IMR-90 (cell line): ENCODE measurements around the gene NTM. TPM values are rescaled to one million over a fixed set of nuclear protein-coding genes. Genes with fewer than 3 reads are reported as not detected.

ENCODE experiments used
- ATAC-seq: fragments of 200-7000 bp; cut with Tn5 transposase; 2 replicates; pipeline ENCODE4 v1.9.1; 2020; ENCODE audit warnings: low read depth, mild to moderate bottlenecking, moderate library complexity
- BruUV-seq: library from RNA; stranded (reverse); fragments of 400-500 nt; replicated peaks from 2 replicates; lab custom pipeline; 2021; lab: Mats Ljungman, UMichigan
- CTCF ChIA-PET: fragments of 300-600 bp; formaldehyde crosslinking; extraction: SDS; loops from one replicate; lab custom pipeline; 2021; ENCODE audit warnings: antibody characterized with exemption; lab: Yijun Ruan, JAX
- POLR2A ChIA-PET: fragments of 300-600 bp; sonication (Branson Sonifier 250); formaldehyde crosslinking; loops from one replicate; lab custom pipeline; 2022; ENCODE audit warnings: antibody characterized with exemption; ENCODE audit not compliant: unreplicated experiment; lab: Charles Lee
- DNase-seq: peaks from one replicate; pipeline ENCODE4 v3.0.0; 2013
- H2AFZ ChIP-seq: replicated peaks from 2 replicates; pipeline ENCODE3; 2013; ENCODE audit warnings: low read length, mild to moderate bottlenecking; ENCODE audit not compliant: poor library complexity
- H2AK5ac ChIP-seq: 2 replicates; pipeline ENCODE4 v1.6.1; 2013; ENCODE audit warnings: low read depth, low read length, inconsistent platforms
- H2AK9ac ChIP-seq: replicated peaks from 2 replicates; pipeline ENCODE3; 2013; ENCODE audit warnings: mild to moderate bottlenecking, low read depth, low read length, moderate library complexity; ENCODE audit not compliant: poor library complexity
- H2BK120ac ChIP-seq: 2 replicates; pipeline ENCODE4 v1.6.1; 2013; ENCODE audit warnings: low read depth, low read length, inconsistent platforms
- H2BK15ac ChIP-seq: 3 replicates; pipeline ENCODE4 v1.6.1; 2013; ENCODE audit warnings: low read depth, low read length, inconsistent platforms
- H2BK20ac ChIP-seq: 2 replicates; pipeline ENCODE4 v1.6.1; 2013; ENCODE audit warnings: low read depth, mild to moderate bottlenecking, inconsistent platforms, low read length, moderate library complexity
- H2BK5ac ChIP-seq: 2 replicates; pipeline ENCODE4 v1.6.1; 2013; ENCODE audit warnings: mild to moderate bottlenecking, low read depth, low read length, inconsistent platforms; ENCODE audit not compliant: poor library complexity, severe bottlenecking
- H3K14ac ChIP-seq: replicated peaks from 2 replicates; pipeline ENCODE4 v1.6.1; 2013; ENCODE audit warnings: low read depth, low read length, inconsistent platforms
- H3K18ac ChIP-seq: 2 replicates; pipeline ENCODE4 v1.6.1; 2013; ENCODE audit warnings: low read depth, low read length, control low read depth
- H3K23ac ChIP-seq: 2 replicates; pipeline ENCODE4 v1.6.1; 2013; ENCODE audit warnings: low read depth, low read length, inconsistent platforms
- H3K27ac ChIP-seq: 2 replicates; pipeline ENCODE4 v1.5.1; 2013; ENCODE audit warnings: mild to moderate bottlenecking, control low read depth, low read length; ENCODE audit not compliant: insufficient read depth
- H3K27me3 ChIP-seq: 2 replicates; pipeline ENCODE4 v1.6.1; 2013; ENCODE audit warnings: low read length; ENCODE audit not compliant: control insufficient read depth, insufficient read depth
- H3K36me3 ChIP-seq: 2 replicates; pipeline ENCODE4 v1.6.1; 2013; ENCODE audit warnings: low read length, mixed read lengths; ENCODE audit not compliant: control insufficient read depth, insufficient read depth
- H3K4ac ChIP-seq: 2 replicates; pipeline ENCODE4 v1.6.1; 2013; ENCODE audit warnings: low read depth, low read length, inconsistent platforms
- H3K4me1 ChIP-seq: 2 replicates; pipeline ENCODE4 v1.6.1; 2013; ENCODE audit warnings: low read length, mixed read lengths; ENCODE audit not compliant: control insufficient read depth, insufficient read depth
- H3K4me2 ChIP-seq: 2 replicates; pipeline ENCODE4 v1.6.1; 2013; ENCODE audit warnings: low read depth, mild to moderate bottlenecking, control low read depth, low read length, moderate library complexity
- H3K4me3 ChIP-seq: 2 replicates; pipeline ENCODE4 v1.5.1; 2013; ENCODE audit warnings: low read depth, mild to moderate bottlenecking, control low read depth, low read length, moderate library complexity; ENCODE audit not compliant: insufficient read depth
- H3K56ac ChIP-seq: 2 replicates; pipeline ENCODE4 v1.6.1; 2013; ENCODE audit warnings: low read length, inconsistent platforms; ENCODE audit not compliant: insufficient read depth; ENCODE audit errors: extremely low read depth
- H3K79me1 ChIP-seq, 2 experiments: 2 replicates each; pipeline ENCODE4 v1.6.1; 2013; ENCODE audit warnings: low read length in 2 of 2, inconsistent platforms in 1 of 2, low read depth in 1 of 2
- H3K9ac ChIP-seq: 2 replicates; pipeline ENCODE4 v1.6.1; 2013; ENCODE audit warnings: low read depth, low read length, control low read depth
- H3K9me1 ChIP-seq: 2 replicates; pipeline ENCODE4 v1.6.1; 2013; ENCODE audit warnings: low read length, inconsistent platforms; ENCODE audit not compliant: insufficient read depth
- H3K9me3 ChIP-seq: 2 replicates; pipeline ENCODE4 v1.6.1; 2013; ENCODE audit warnings: low read length; ENCODE audit not compliant: control insufficient read depth, insufficient read depth
- H4K20me1 ChIP-seq: 2 replicates; pipeline ENCODE4 v1.6.1; 2013; ENCODE audit warnings: low read length, inconsistent platforms; ENCODE audit not compliant: insufficient read depth
- H4K5ac ChIP-seq: 2 replicates; pipeline ENCODE4 v1.6.1; 2013; ENCODE audit warnings: mild to moderate bottlenecking, low read depth, low read length, control low read depth
- H4K8ac ChIP-seq, 2 experiments: 2 replicates each; pipeline ENCODE4 v1.6.1; 2013; ENCODE audit warnings: low read depth in 2 of 2, low read length in 2 of 2, control low read depth in 1 of 2, inconsistent platforms in 1 of 2
- H4K91ac ChIP-seq: 2 replicates; pipeline ENCODE4 v1.6.1; 2013; ENCODE audit warnings: low read depth, low read length, inconsistent platforms; ENCODE audit not compliant: insufficient read depth
- RAD21 ChIP-seq: IDR thresholded peaks from 2 replicates; pipeline ENCODE4 v1.6.1; 2012; ENCODE audit warnings: low read length, improper control_type of control experiment
- RCOR1 ChIP-seq: IDR thresholded peaks from 2 replicates; pipeline ENCODE4 v1.6.1; 2012; ENCODE audit warnings: mild to moderate bottlenecking, low read length, improper control_type of control experiment; ENCODE audit not compliant: insufficient replicate concordance
- SMC3 ChIP-seq: fragments of 150-350 bp; IDR thresholded peaks from 2 replicates; pipeline ENCODE4 v1.6.1; 2016; ENCODE audit warnings: low read depth, mild to moderate bottlenecking, antibody characterized with exemption, low read length, moderate library complexity
- WGBS, 2 experiments: methylation state at CpG; one replicate each; pipeline versions ENCODE4 v1.1.5 to v1.1.7; 2013; ENCODE audit warnings: missing lambda C conversion rate in 2 of 2; ENCODE audit not compliant: insufficient read length in 1 of 2; ENCODE audit errors: extremely low coverage in 2 of 2; 5-methylcytosine and 5-hydroxymethylcytosine counted together
- dilution Hi-C: fragments of 300-500 bp; cut with HindIII; formaldehyde crosslinking; loops from one replicate; pipeline ENCODE4 v1.14.3; 2018; ENCODE audit warnings: low sequenced_read_pairs; ENCODE audit not compliant: unreplicated experiment
- in situ Hi-C: fragments of 300-500 bp; cut with MboI; formaldehyde crosslinking; loops from 3 replicates; pipeline ENCODE4 v1.14.3; 2019; ENCODE audit warnings: low sequenced_read_pairs, inconsistent platforms, mixed read lengths
- intact Hi-C: fragments of 100-400 bp; cut with micrococcal nuclease; formaldehyde crosslinking; loops from 2 replicates; pipeline ENCODE4 v1.10.0; 2022
- polyA plus RNA-seq, 3 experiments: library from polyadenylated mRNA; depleted of rRNA; stranded (reverse); fragments of >200 nt; gene quantifications; 2 replicates each; pipeline ENCODE4 v1.2.3, GENCODE V29; 2012; ENCODE audit warnings: low replicate concordance in 1 of 3
- total RNA-seq: library from RNA; depleted of rRNA; stranded (reverse); fragments of >200 nt; gene quantifications from 2 replicates; pipeline ENCODE4 v1.2.3, GENCODE V29; 2012
- TF ChIP-seq, protein P1 (sequence below): fragments of 150-350 bp; IDR thresholded peaks from 2 replicates; pipeline ENCODE4 v1.6.1; 2017; ENCODE audit warnings: mild to moderate bottlenecking, antibody characterized with exemption, low read length, low read depth

NTM gene
- total and polyA plus RNA-seq, 2 of the 4 experiments (the other 2 are of a cell fraction), result 19.5 to 25.5 TPM

DNA sequence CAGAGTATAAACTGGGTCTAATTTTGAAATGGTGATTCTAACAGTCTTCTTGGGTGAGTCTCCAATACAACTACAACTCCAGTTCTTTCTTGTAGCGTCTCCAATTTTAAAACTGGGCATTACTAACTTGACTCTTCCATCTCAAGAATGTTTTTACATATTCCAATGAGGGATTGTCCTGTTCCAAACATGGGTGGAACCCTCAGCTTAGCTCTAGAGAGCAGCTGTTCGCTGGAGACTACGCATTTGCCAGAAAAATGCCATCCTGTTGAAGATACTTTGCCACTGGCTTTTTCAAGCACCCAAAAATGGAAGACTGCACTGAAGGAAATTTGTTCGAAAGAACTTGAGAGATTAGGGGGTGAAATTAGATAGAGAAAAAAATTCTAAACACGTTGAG lies 870.0 kb downstream of the NTM start:
- Histone ChIP-seq H3K27me3 (no peaks in the 10 kb centered on the region), H4K91ac (no peak overlapping the region), H4K5ac (no peak overlapping the region), H3K4ac (no peak overlapping the region), H3K9ac (no peak overlapping the region), H3K4me3 (no peak overlapping the region), H3K14ac (no peak overlapping the region), H3K9me3 (no peaks in the 10 kb centered on the region), H2BK120ac (no peak overlapping the region), H2BK15ac (no peak overlapping the region), H3K9me1 (no peaks in the 10 kb centered on the region; the same call in 1 of the 2 replicates), H3K56ac (no peak overlapping the region), H3K79me1 (no peaks in the 10 kb centered on the region), H2AK5ac (no peak overlapping the region), H4K20me1 (no peaks in the 10 kb centered on the region), H2AK9ac (no peak overlapping the region), H3K4me1 (no peaks in the 10 kb centered on the region), H3K27ac (no peak overlapping the region), H3K23ac (no peak overlapping the region), H2AFZ (no peak overlapping the region), H2BK20ac (no peak overlapping the region), H3K4me2 (no peak overlapping the region), H4K8ac (no peak overlapping the region), H3K18ac (no peak overlapping the region), H3K36me3 (no peaks in the 10 kb centered on the region), H2BK5ac (no peak overlapping the region)
- dilution Hi-C loops (no loop called here), intact Hi-C loops (no loop called here), in situ Hi-C loops (no loop called here)
- ATAC-seq, result no peak
- ChIA-PET POLR2A (no interaction called here), CTCF (interaction anchor here (0.7 kb wide), 1 partner anchor 1816 kb away, joined by 3 read pairs; no protein-coding TSS in a partner anchor)
- TF ChIP-seq RAD21 (no peak), SMC3 (no peak), RCOR1 (no peak)
- TF ChIP-seq, protein P1, sequence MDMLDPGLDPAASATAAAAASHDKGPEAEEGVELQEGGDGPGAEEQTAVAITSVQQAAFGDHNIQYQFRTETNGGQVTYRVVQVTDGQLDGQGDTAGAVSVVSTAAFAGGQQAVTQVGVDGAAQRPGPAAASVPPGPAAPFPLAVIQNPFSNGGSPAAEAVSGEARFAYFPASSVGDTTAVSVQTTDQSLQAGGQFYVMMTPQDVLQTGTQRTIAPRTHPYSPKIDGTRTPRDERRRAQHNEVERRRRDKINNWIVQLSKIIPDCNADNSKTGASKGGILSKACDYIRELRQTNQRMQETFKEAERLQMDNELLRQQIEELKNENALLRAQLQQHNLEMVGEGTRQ, result no peak
- no peak for DNase-seq
- no TSS peak for BruUV-seq
- WGBS, 2 experiments, result 78% methylated on average over 3 of the region's 5 CpGs; no CpG with 5 or more reads in 1 of the 2 experiments
